H1 (cell line): ENCODE data around the gene KCNC4. TPM values are rescaled to one million over a fixed set of nuclear protein-coding genes. Genes with fewer than 3 reads are reported as not detected.

Experiments used
- CTCF ChIA-PET: fragments of 300-600 bp; sonication (Branson Sonifier 250); formaldehyde crosslinking; loops from one replicate; lab custom pipeline; 2021; ENCODE audit not compliant: partially characterized antibody; lab: Charles Lee
- POLR2A ChIA-PET: fragments of 300-600 bp; sonication (Branson Sonifier 250); formaldehyde crosslinking; loops from one replicate; lab custom pipeline; 2021; ENCODE audit warnings: inconsistent platforms; ENCODE audit not compliant: partially characterized antibody; lab: Charles Lee
- DNase-seq, 2 experiments: peaks; one replicate each; pipeline versions ENCODE4 v3.0.0 to v3.0.0-alpha.2; 2010 to 2022; ENCODE audit warnings: low spot score in 2 of 2, low read depth in 1 of 2, mixed read lengths in 1 of 2
- FAIRE-seq: peaks from 2 replicates; lab custom pipeline; 2011; peaks lifted over from hg19 to GRCh38; lab: Jason Lieb, UNC
- H2AFZ ChIP-seq: 2 replicates; pipeline ENCODE4 v1.8.1; 2012; ENCODE audit warnings: low read length, inconsistent platforms
- H2AK5ac ChIP-seq: 2 replicates; pipeline ENCODE4 v1.6.1; 2013; ENCODE audit warnings: low read depth, low read length
- H2BK120ac ChIP-seq: replicated peaks from 2 replicates; pipeline ENCODE3; 2013; ENCODE audit warnings: low read depth, low read length, inconsistent platforms
- H2BK12ac ChIP-seq: 2 replicates; pipeline ENCODE4 v1.6.1; 2013; ENCODE audit warnings: low read depth, low read length
- H2BK15ac ChIP-seq: 2 replicates; pipeline ENCODE4 v1.6.1; 2013; ENCODE audit warnings: low read length
- H2BK20ac ChIP-seq: 2 replicates; pipeline ENCODE4 v1.6.1; 2013; ENCODE audit warnings: low read length
- H2BK5ac ChIP-seq: 2 replicates; pipeline ENCODE4 v1.6.1; 2013; ENCODE audit warnings: low read depth, low read length
- H3K14ac ChIP-seq: 2 replicates; pipeline ENCODE4 v1.6.1; 2013; ENCODE audit warnings: inconsistent platforms; ENCODE audit not compliant: insufficient read length
- H3K18ac ChIP-seq: 2 replicates; pipeline ENCODE4 v1.6.1; 2013; ENCODE audit warnings: low read length; ENCODE audit errors: extremely low read depth
- H3K23ac ChIP-seq: 2 replicates; pipeline ENCODE4 v1.6.1; 2013; ENCODE audit warnings: inconsistent platforms; ENCODE audit not compliant: insufficient read length
- H3K23me2 ChIP-seq: 2 replicates; pipeline ENCODE4 v1.6.1; 2013; ENCODE audit warnings: low read depth, low read length
- H3K27ac ChIP-seq: 2 replicates; pipeline ENCODE4 v1.6.1; 2011; ENCODE audit warnings: low read depth, low read length, inconsistent platforms
- H3K27me3 ChIP-seq, 4 experiments: replicated peaks in 1 of 4; 1 replicate in 1 of 4; 2 replicates in 3 of 4; pipeline versions ENCODE4 v1.6.1 to v1.8.1; 2011 to 2013; ENCODE audit warnings: low read length in 3 of 4, mild to moderate bottlenecking in 3 of 4, inconsistent platforms in 2 of 4, mixed read lengths in 2 of 4, moderate library complexity in 1 of 4; ENCODE audit not compliant: control insufficient read depth in 3 of 4, insufficient read depth in 3 of 4; ENCODE audit errors: extremely low read depth in 1 of 4
- H3K36me3 ChIP-seq, 4 experiments: 2 replicates each; pipeline versions ENCODE4 v1.6.1 to v1.8.1; 2011 to 2013; ENCODE audit warnings: mild to moderate bottlenecking in 4 of 4, low read length in 3 of 4, moderate library complexity in 2 of 4, control low read depth in 1 of 4, inconsistent platforms in 1 of 4; ENCODE audit not compliant: insufficient read depth in 4 of 4, control insufficient read depth in 2 of 4
- H3K4ac ChIP-seq: replicated peaks from 2 replicates; pipeline ENCODE3; 2013; ENCODE audit warnings: low read length, low read depth, mixed read lengths, inconsistent platforms; ENCODE audit not compliant: insufficient read length
- H3K4me1 ChIP-seq, 4 experiments: replicated peaks in 1 of 4; 1 replicate in 1 of 4; 2 replicates in 3 of 4; pipeline versions ENCODE4 v1.6.1 to v1.8.1; 2011 to 2013; ENCODE audit warnings: low read length in 3 of 4, inconsistent platforms in 2 of 4, mixed read lengths in 1 of 4; ENCODE audit not compliant: insufficient read depth in 4 of 4, control insufficient read depth in 3 of 4
- H3K4me2 ChIP-seq, 2 experiments: 2 replicates each; pipeline versions ENCODE4 v1.6.1 to v1.8.1; 2011 to 2013; ENCODE audit warnings: low read depth in 2 of 2, low read length in 2 of 2, control low read depth in 1 of 2, inconsistent platforms in 1 of 2, mild to moderate bottlenecking in 1 of 2; ENCODE audit not compliant: insufficient read depth in 1 of 2
- H3K4me3 ChIP-seq, 4 experiments: fragments of 200-600, 300-600 bp in 1 of 4; sonication (generic), shearing (Covaris generic), sonication (Bioruptor Twin) in 1 of 4; 2 replicates each; pipeline versions ENCODE4 v1.5.1 to v1.8.1; 2011 to 2016; ENCODE audit warnings: low read length in 4 of 4, low read depth in 3 of 4, control low read depth in 2 of 4, inconsistent platforms in 2 of 4, mild to moderate bottlenecking in 2 of 4, mixed read lengths in 1 of 4, moderate library complexity in 1 of 4; ENCODE audit not compliant: insufficient read depth in 2 of 4; ENCODE audit errors: extremely low read depth in 1 of 4
- H3K56ac ChIP-seq: replicated peaks from 2 replicates; pipeline ENCODE3; 2013; ENCODE audit warnings: low read depth, mild to moderate bottlenecking, mixed read lengths, low read length, inconsistent platforms; ENCODE audit not compliant: insufficient read length
- H3K79me1 ChIP-seq: 2 replicates; pipeline ENCODE4 v1.6.1; 2013; ENCODE audit warnings: low read depth, low read length, control low read depth
- H3K79me2 ChIP-seq, 2 experiments: 2 replicates each; pipeline versions ENCODE4 v1.6.1 to v1.8.1; 2012 to 2013; ENCODE audit warnings: low read length in 2 of 2, mild to moderate bottlenecking in 2 of 2, inconsistent platforms in 1 of 2; ENCODE audit not compliant: insufficient read depth in 2 of 2, control insufficient read depth in 1 of 2
- H3K9ac ChIP-seq, 4 experiments: replicated peaks in 1 of 4; 1 replicate in 1 of 4; 2 replicates in 3 of 4; pipeline versions ENCODE4 v1.6.1 to v1.8.1; 2011 to 2013; ENCODE audit warnings: low read depth in 3 of 4, low read length in 3 of 4, control low read depth in 2 of 4, mild to moderate bottlenecking in 2 of 4, moderate library complexity in 2 of 4, inconsistent platforms in 1 of 4; ENCODE audit errors: extremely low read depth in 1 of 4
- H3K9me3 ChIP-seq, 2 experiments: 2 replicates each; pipeline versions ENCODE4 v1.6.1 to v1.8.1; 2012 to 2013; ENCODE audit warnings: mild to moderate bottlenecking in 2 of 2, moderate library complexity in 2 of 2, control low read depth in 1 of 2, inconsistent platforms in 1 of 2, low read depth in 1 of 2, low read length in 1 of 2, mixed read lengths in 1 of 2; ENCODE audit not compliant: insufficient read depth in 2 of 2
- H4K20me1 ChIP-seq, 2 experiments: replicated peaks in 1 of 2; 2 replicates each; pipeline versions ENCODE3 to v1.8.1; 2011 to 2013; ENCODE audit warnings: inconsistent platforms in 2 of 2, low read length in 2 of 2, mild to moderate bottlenecking in 1 of 2; ENCODE audit not compliant: insufficient read depth in 2 of 2, control insufficient read depth in 1 of 2
- H4K5ac ChIP-seq: 2 replicates; pipeline ENCODE4 v1.6.1; 2013; ENCODE audit warnings: low read length, low read depth, mixed read lengths, inconsistent platforms; ENCODE audit not compliant: insufficient read length
- H4K8ac ChIP-seq: 2 replicates; pipeline ENCODE4 v1.8.0; 2013; ENCODE audit warnings: mild to moderate bottlenecking, moderate library complexity, low read length, inconsistent platforms; ENCODE audit not compliant: insufficient read depth; ENCODE audit errors: extremely low read depth
- H4K91ac ChIP-seq: replicated peaks from 2 replicates; pipeline ENCODE3; 2013; ENCODE audit warnings: low read length, mixed read lengths, inconsistent platforms; ENCODE audit not compliant: insufficient read length
- ATF3 ChIP-seq: IDR thresholded peaks from 2 replicates; pipeline ENCODE4 v1.6.1; 2011; ENCODE audit warnings: low read depth, mild to moderate bottlenecking, low read length; ENCODE audit not compliant: insufficient read depth
- BACH1 ChIP-seq: IDR thresholded peaks from 2 replicates; pipeline ENCODE4 v1.6.1; 2012; ENCODE audit warnings: low read length, improper control_type of control experiment
- EZH2 ChIP-seq: fragments of 200-600 bp; sonication (generic); IDR thresholded peaks from 2 replicates; pipeline ENCODE4 v1.7.1; 2012; ENCODE audit warnings: low read depth, mild to moderate bottlenecking, moderate library complexity, low read length, inconsistent platforms; ENCODE audit not compliant: severe bottlenecking
- FOSL1 ChIP-seq: IDR thresholded peaks from 2 replicates; pipeline ENCODE4 v1.6.1; 2011; ENCODE audit warnings: mild to moderate bottlenecking, low read depth, low read length, moderate library complexity; ENCODE audit not compliant: insufficient read depth
- MAX ChIP-seq: IDR thresholded peaks from 2 replicates; pipeline ENCODE4 v1.6.1; 2012; ENCODE audit warnings: inconsistent platforms
- NANOG ChIP-seq: IDR thresholded peaks from 2 replicates; pipeline ENCODE4 v1.6.1; 2011; ENCODE audit warnings: low read length, low read depth, mild to moderate bottlenecking, inconsistent platforms; ENCODE audit not compliant: insufficient read depth, poor library complexity, severe bottlenecking
- YY1 ChIP-seq: IDR thresholded peaks from 2 replicates; pipeline ENCODE4 v1.6.1; 2011; ENCODE audit warnings: low read depth, mild to moderate bottlenecking, low read length
- WGBS, 2 experiments: shearing (Covaris generic) in 1 of 2; methylation state at CpG; one replicate each; pipeline versions ENCODE4 v1.1.6 to v1.1.7; 2013 to 2015; ENCODE audit warnings: low lambda C conversion rate in 2 of 2, mixed read lengths in 2 of 2, inconsistent platforms in 1 of 2, low coverage in 1 of 2, missing lambda C conversion rate in 1 of 2; ENCODE audit not compliant: insufficient replicate concordance in 2 of 2, insufficient coverage in 1 of 2, insufficient read length in 1 of 2; ENCODE audit errors: extremely low coverage in 1 of 2, missing lambda C conversion rate in 1 of 2; 5-methylcytosine and 5-hydroxymethylcytosine counted together
- polyA plus RNA-seq, 7 experiments: library from polyadenylated mRNA; depleted of rRNA in 3 of 7; stranded (reverse) in 5 of 7; unstranded in 2 of 7; fragments of >200 nt in 5 of 7; fragments of 200-250 nt in 2 of 7; gene quantifications; 1 replicate in 5 of 7; 2 replicates in 1 of 7; 4 replicates in 1 of 7; pipeline versions ENCODE4 v1.2.1 to v1.2.3, GENCODE V29; 2011 to 2013; ENCODE audit warnings: missing spikeins in 2 of 7, mixed read lengths in 2 of 7
- total RNA-seq: library from RNA; stranded (reverse); fragmentation: NEBNext Ultra II Directional; extraction: Animal tissue kit (Norgen Biotek cat#: 25700); gene quantifications from 2 replicates; pipeline ENCODE4 v1.2.1, GENCODE V29; 2021

Gene KCNC4
- total and polyA plus RNA-seq, 2 of the 8 experiments (the other 6 are each of a cell fraction or from before 2014, with no cell fraction given): 8.1 to 11.2 TPM

- H2AFZ ChIP-seq: no peak overlapping the region
- no peak for DNase-seq
- no peak overlapping the region for H3K23ac ChIP-seq
- ChIA-PET CTCF (interaction anchor here (1.2 kb wide), 1 partner anchor 63 kb away, joined by 3 read pairs; no protein-coding TSS in a partner anchor), POLR2A (interaction anchor here (0.5 kb wide), 1 partner anchor 12 kb away, joined by 3 read pairs; no protein-coding TSS in a partner anchor)
- no peak overlapping the region for H2BK5ac ChIP-seq
- H2BK120ac ChIP-seq: no peak overlapping the region
- H2BK20ac ChIP-seq: no peak overlapping the region
- H3K79me1 ChIP-seq: no peaks in the 10 kb centered on the region
- H3K27ac ChIP-seq: no peak overlapping the region
- H3K79me2 ChIP-seq: no peaks in the 10 kb centered on the region
- no peak overlapping the region for H2AK5ac ChIP-seq
- H3K4me2 ChIP-seq: no peak overlapping the region
- no peak overlapping the region for H3K56ac ChIP-seq
- TF ChIP-seq YY1: no peak
- TF ChIP-seq FOSL1: no peak
- no peak for TF ChIP-seq ATF3
- no peak for TF ChIP-seq EZH2
- TF ChIP-seq BACH1: no peak
- TF ChIP-seq MAX: no peak
- TF ChIP-seq NANOG: no peak
- H2BK12ac ChIP-seq: no peak overlapping the region
- 79% methylated on average over 4 of the region's 4 CpGs; no CpG with 5 or more reads in 1 of the 2 experiments for WGBS, 2 experiments
- no peak overlapping the region for H3K9ac ChIP-seq
- no peaks in the 10 kb centered on the region for H3K23me2 ChIP-seq
- no peak overlapping the region for H3K4ac ChIP-seq
- FAIRE-seq: no peak
- no peak overlapping the region for H3K18ac ChIP-seq
- H2BK15ac ChIP-seq: no peak overlapping the region
- H3K36me3 ChIP-seq: no peaks in the 10 kb centered on the region
- H3K4me1 ChIP-seq: no peaks in the 10 kb centered on the region
- no peaks in the 10 kb centered on the region for H3K9me3 ChIP-seq
- H4K8ac ChIP-seq: no peak overlapping the region
- H3K27me3 ChIP-seq: no peaks in the 10 kb centered on the region
- H3K14ac ChIP-seq: no peak overlapping the region
- H4K91ac ChIP-seq: no peak overlapping the region
- no peak overlapping the region for H3K4me3 ChIP-seq
- no peaks in the 10 kb centered on the region for H4K20me1 ChIP-seq
- H4K5ac ChIP-seq: no peak overlapping the region
These were observed 39.1 kb downstream of the KCNC4 start for GRCh38 chr1:110249256-110249655.
